OCI-LY7 (cell line): ENCODE results near the gene YBX2. TPM values are rescaled to one million over a fixed set of nuclear protein-coding genes. Genes with fewer than 3 reads are reported as not detected.

ENCODE experiments used
- BruUV-seq: library from RNA; stranded (reverse); fragments of 400-500 nt; replicated peaks from 2 replicates; lab custom pipeline; 2021; lab: Mats Ljungman, UMichigan
- CTCF ChIA-PET: fragments of 300-600 bp; sonication (Branson Sonifier 250); formaldehyde crosslinking; loops from one replicate; lab custom pipeline; 2022; ENCODE audit warnings: antibody characterized with exemption; ENCODE audit not compliant: unreplicated experiment; lab: Charles Lee
- POLR2A ChIA-PET: fragments of 300-600 bp; sonication (Branson Sonifier 250); formaldehyde crosslinking; loops from one replicate; lab custom pipeline; 2022; ENCODE audit warnings: antibody characterized with exemption; lab: Charles Lee
- DNase-seq: peaks from one replicate; pipeline ENCODE4 v3.0.0-alpha.2; 2015; ENCODE audit warnings: low spot score
- H2AFZ ChIP-seq: fragments of 200-600 bp; sonication (generic), shearing (Covaris generic); 2 replicates; pipeline ENCODE4 v1.6.1; 2014; ENCODE audit warnings: mild to moderate bottlenecking, antibody characterized with exemption, low read length, moderate library complexity
- H3K27ac ChIP-seq: fragments of 200-600 bp; sonication (generic); 2 replicates; pipeline ENCODE4 v1.5.1; 2014; ENCODE audit warnings: mixed run types, low read depth, mild to moderate bottlenecking, moderate library complexity, low read length, inconsistent platforms; ENCODE audit not compliant: poor library complexity, severe bottlenecking
- H3K36me3 ChIP-seq: fragments of 200-600 bp; sonication (generic); 2 replicates; pipeline ENCODE4 v1.6.1; 2014; ENCODE audit warnings: mild to moderate bottlenecking, antibody characterized with exemption, low read length, moderate library complexity, mixed read lengths; ENCODE audit not compliant: insufficient read depth
- H3K4me1 ChIP-seq: fragments of 200-600 bp; sonication (generic); 2 replicates; pipeline ENCODE4 v1.5.1; 2014; ENCODE audit warnings: mild to moderate bottlenecking, low read length; ENCODE audit not compliant: insufficient read depth, poor library complexity, severe bottlenecking
- H3K4me2 ChIP-seq: fragments of 200-600 bp; sonication (generic); 2 replicates; pipeline ENCODE4 v1.6.1; 2014; ENCODE audit warnings: mild to moderate bottlenecking, low read length
- H3K4me3 ChIP-seq: fragments of 200-600 bp; sonication (generic); 2 replicates; pipeline ENCODE4 v1.5.1; 2014; ENCODE audit warnings: mild to moderate bottlenecking, low read depth, low read length; ENCODE audit not compliant: poor library complexity, severe bottlenecking
- H3K79me2 ChIP-seq: fragments of 200-600 bp; sonication (generic); 2 replicates; pipeline ENCODE4 v1.6.1; 2016; ENCODE audit warnings: low read depth, mild to moderate bottlenecking, low read length, moderate library complexity, mixed read lengths; ENCODE audit not compliant: insufficient read depth
- H3K9me2 ChIP-seq: fragments of 200-600 bp; sonication (generic); 2 replicates; pipeline ENCODE4 v1.6.1; 2016; ENCODE audit warnings: mild to moderate bottlenecking, low read length, mixed read lengths; ENCODE audit not compliant: insufficient read depth
- H3K9me3 ChIP-seq: fragments of 200-600 bp; sonication (generic); 2 replicates; pipeline ENCODE4 v1.6.1; 2014; ENCODE audit warnings: mild to moderate bottlenecking, mixed run types, low read length, mixed read lengths
- H4K20me1 ChIP-seq: fragments of 200-600 bp; sonication (generic); 2 replicates; pipeline ENCODE4 v1.6.1; 2014; ENCODE audit warnings: mild to moderate bottlenecking, antibody characterized with exemption, low read length, moderate library complexity, mixed read lengths; ENCODE audit not compliant: insufficient read depth
- CTCF ChIP-seq: fragments of 200-600 bp; sonication (generic); conservative IDR thresholded peaks from 2 replicates; pipeline ENCODE4 v1.5.1; 2014; ENCODE audit warnings: mild to moderate bottlenecking, antibody characterized with exemption, low read length, moderate library complexity, mixed read lengths
- EZH2phosphoT487 ChIP-seq: fragments of 200-600 bp; sonication (generic); IDR thresholded peaks from 2 replicates; pipeline ENCODE4 v1.6.1; 2018; ENCODE audit warnings: low read depth, borderline replicate concordance, mild to moderate bottlenecking, mixed run types, antibody characterized with exemption, low read length, moderate library complexity, mixed read lengths
- intact Hi-C: fragments of 100-400 bp; cut with micrococcal nuclease; formaldehyde crosslinking; loops from one replicate; pipeline ENCODE4 v1.10.0; 2022; ENCODE audit not compliant: unreplicated experiment
- total RNA-seq, 2 experiments: library from RNA; depleted of rRNA in 1 of 2; stranded (reverse); fragments of >200 nt in 1 of 2; shearing (Covaris generic) in 1 of 2; gene quantifications; 2 replicates each; pipeline ENCODE4 v1.2.3, GENCODE V29; 2014 to 2022

YBX2 gene
- total RNA-seq, 2 experiments from 2014 or later = 6.7 to 9.8 TPM

GRCh38 chr17:7254511-7254910 is 39.9 kb downstream of the YBX2 start:
- no TSS peak for BruUV-seq
- ChIA-PET CTCF (no interaction called here), POLR2A (interaction anchor here (0.6 to 0.7 kb wide), 2 partner anchors 11 to 52 kb away, joined by 3 to 4 read pairs; no protein-coding TSS in a partner anchor)
- H4K20me1 ChIP-seq = peaks cover 12% of the 10 kb centered on the region
- peaks cover 17% of the 10 kb centered on the region for H3K4me1 ChIP-seq
- H3K9me3 ChIP-seq = no peaks in the 10 kb centered on the region
- no peak overlapping the region for H3K27ac ChIP-seq
- DNase-seq = no peak
- H3K4me3 ChIP-seq = no peak overlapping the region
- intact Hi-C loops = loop anchor here (5.0 kb wide), 2 partner anchors 228 to 583 kb away; partner anchors contain the start of genes POLR2A and SLC35G6
- no peak overlapping the region for H3K4me2 ChIP-seq
- H3K9me2 ChIP-seq = no peaks in the 10 kb centered on the region
- H3K79me2 ChIP-seq = peaks cover 36% of the 10 kb centered on the region
- H3K36me3 ChIP-seq = peaks cover 49% of the 10 kb centered on the region
- TF ChIP-seq CTCF (no peak), EZH2phosphoT487 (no peak)
- no peak overlapping the region for H2AFZ ChIP-seq

DNA sequence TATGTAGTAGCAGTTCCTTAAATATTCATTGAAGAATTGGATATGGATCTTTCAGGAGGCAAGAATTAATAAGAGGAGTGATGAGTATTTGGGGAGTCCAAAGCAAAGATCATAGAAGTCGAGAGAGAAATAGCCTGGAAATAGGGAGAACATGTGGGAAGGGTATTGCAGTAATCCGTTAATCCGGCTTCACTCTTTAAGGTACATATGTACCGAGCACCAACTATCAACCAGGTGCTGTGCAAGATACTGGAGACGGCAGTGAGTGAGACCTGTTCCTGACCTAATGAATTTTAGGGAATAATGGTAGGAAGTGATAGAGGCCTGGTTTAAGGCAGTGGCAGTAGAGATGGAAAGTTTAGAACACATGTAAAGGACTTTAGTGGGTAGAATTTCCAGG is 41.4 kb downstream of the YBX2 start:
- peak overlapping the region; percentile 71 for H3K27ac ChIP-seq
- peak overlapping the region; percentile 83 for H3K4me3 ChIP-seq
- POLR2A ChIA-PET = no interaction called here
- peak overlapping the region; percentile 87 for H3K4me2 ChIP-seq
- H3K4me1 ChIP-seq = peaks cover 26% of the 10 kb centered on the region
- DNase-seq = no peak
- peaks cover 45% of the 10 kb centered on the region for H3K36me3 ChIP-seq
- H3K79me2 ChIP-seq = peaks cover 50% of the 10 kb centered on the region
- H3K9me3 ChIP-seq = no peaks in the 10 kb centered on the region
- BruUV-seq = no TSS peak
- H3K9me2 ChIP-seq = no peaks in the 10 kb centered on the region
- TF ChIP-seq CTCF (no peak), EZH2phosphoT487 (no peak)
- H2AFZ ChIP-seq = 0 out of 2 replicates have a peak overlapping the region, but pooled peaks have one; percentile 5
- CTCF ChIA-PET = no interaction called here
- intact Hi-C loops = loop anchor here (2.0 to 5.0 kb wide), 4 partner anchors 14 to 584 kb away; partner anchors contain the start of genes EIF5A, PHF23, POLR2A and SLC35G6
- H4K20me1 ChIP-seq = peaks cover 18% of the 10 kb centered on the region
